SK-N-MC (cell line): Measurements from ENCODE around the gene PDIA4.

Experiments used
- EZH2 ChIP-seq: fragments of 200-600 bp; sonication (generic); IDR thresholded peaks from one replicate; pipeline ENCODE4 v1.6.1; 2017; ENCODE audit warnings: antibody characterized with exemption
- POLR2AphosphoS5 ChIP-seq: IDR thresholded peaks from 2 replicates; pipeline ENCODE4 v1.6.1; 2012; ENCODE audit warnings: mild to moderate bottlenecking, low read depth, low read length, borderline replicate concordance

DNA sequence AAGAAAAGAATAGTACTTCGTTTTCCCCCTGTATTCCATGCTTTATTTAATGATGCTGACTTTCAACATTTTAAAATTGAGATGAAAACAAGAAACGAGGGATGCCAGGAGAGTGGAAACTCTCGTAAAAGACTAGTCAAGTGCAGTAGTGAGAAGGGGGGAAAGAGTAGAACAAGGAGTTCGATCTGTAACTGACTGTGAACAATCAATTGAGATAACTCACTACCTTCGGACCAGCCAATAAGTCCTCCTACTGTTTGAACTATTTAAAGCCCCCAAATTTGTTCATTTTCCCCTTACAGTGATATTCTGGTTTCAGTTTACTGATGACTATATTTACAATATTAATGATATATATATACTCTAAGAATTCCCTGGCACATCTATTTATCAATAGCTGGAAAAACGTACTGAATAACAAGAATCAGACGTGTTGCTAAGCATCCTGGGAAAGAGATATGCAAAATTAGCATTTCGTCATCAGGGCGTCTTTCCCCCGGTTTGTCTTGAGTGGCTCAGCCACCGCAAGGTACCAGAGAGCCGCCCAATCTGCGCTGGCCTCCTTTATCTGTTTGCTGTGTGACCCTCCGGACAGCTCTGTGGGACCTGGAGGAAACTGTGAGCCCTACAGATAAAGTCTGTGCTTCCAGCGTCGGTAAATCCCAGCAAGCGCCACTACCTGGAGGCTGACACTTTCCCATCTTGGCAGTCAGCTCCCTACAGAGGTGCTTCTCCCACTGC lies 41.1 kb downstream of the PDIA4 start:
- TF ChIP-seq EZH2 (no peak), POLR2AphosphoS5 (peak; percentile 71; the same call in 1 of the 2 replicates)
